Bone marrow (tissue), 2 donors: ENCODE measurements around the gene KIF18B.
A peak's percentile ranks its signal among the peaks of the same experiment; 100 is the strongest.
"Not testable (repeated sequence)": the region's sequence is repeated elsewhere in the genome, so short reads cannot be mapped to it uniquely, and the experiment has no call there.

Experiments used
- DNase-seq, 2 donors: peaks; one replicate each; lab custom pipeline; 2025; lab: John Stamatoyannopoulos, UW

KIF18B gene

GRCh38 chr17:44969144-44969780 lies 21.7 kb upstream of the KIF18B start:
- DNase-seq: no peak

GRCh38 chr17:44968225-44969143 lies 20.9 kb upstream of the KIF18B start, which contains the start of gene C1QL1:
C1QL1 (minus strand) TSS chr17:44968303; CDS start chr17:44968048, 255 bp downstream.
- peak; percentile 50 to 59 for DNase-seq

GRCh38 chr17:44967907-44968224 lies 20.3 kb upstream of the KIF18B start:
- no peak for DNase-seq

- DNase-seq: no peak
Observed at GRCh38 chr17:44967026-44967906, 19.7 kb upstream of the KIF18B start.

- DNase-seq: no peak
Observed at GRCh38 chr17:44966348-44967025, 18.9 kb upstream of the KIF18B start.

GRCh38 chr17:44965481-44966234 lies 18.1 kb upstream of the KIF18B start:
- DNase-seq: peak in 1 of 2 donors; percentile 10

- no peak for DNase-seq
Observed at GRCh38 chr17:44961921-44962350, 14.4 kb upstream of the KIF18B start.

GRCh38 chr17:44960691-44961090 lies 13.1 kb upstream of the KIF18B start:
- no peak for DNase-seq

GRCh38 chr17:44959821-44960531 lies 12.4 kb upstream of the KIF18B start:
- no peak for DNase-seq

- DNase-seq: no peak
Observed at GRCh38 chr17:44956998-44957981, 9.7 kb upstream of the KIF18B start.

GRCh38 chr17:44955674-44956425 lies 8.3 kb upstream of the KIF18B start:
- DNase-seq: no peak

- no peak for DNase-seq
Observed at GRCh38 chr17:44952946-44953475, 5.4 kb upstream of the KIF18B start.

GRCh38 chr17:44948315-44948795 lies 782 bp upstream of the KIF18B start:
- no peak for DNase-seq

GRCh38 chr17:44945652-44946051 lies 1.9 kb downstream of the KIF18B start:
- not testable (repeated sequence) for DNase-seq

- DNase-seq: no peak
Observed at GRCh38 chr17:44942456-44942855, 5.1 kb downstream of the KIF18B start.

- DNase-seq: no peak
Observed at GRCh38 chr17:44941712-44942331, 5.8 kb downstream of the KIF18B start.

GRCh38 chr17:44940768-44941167 lies 6.8 kb downstream of the KIF18B start:
- DNase-seq: no peak
